Heart left ventricle (tissue), 13 donors: Measurements from ENCODE around the gene SELENON.

Source experiments
- POLR2A ChIP-seq, 2 donors: fragments of 450-650 bp; IDR thresholded peaks; one replicate each; pipeline ENCODE4 v1.6.1; 2017; ENCODE audit warnings: antibody characterized with exemption in 2 of 2, mild to moderate bottlenecking in 2 of 2, moderate library complexity in 2 of 2
- TF ChIP-seq, protein P1 (sequence below), 12 donors: fragments of 200-600 bp; sonication (generic) in 4 of 12; IDR thresholded peaks; one replicate each; pipeline versions ENCODE4 v1.5.0 to v1.8.0; 2018 to 2022; ENCODE audit warnings: antibody characterized with exemption in 12 of 12, mild to moderate bottlenecking in 5 of 12
- donor health status: ischemic (EF 13 %, LVEDD 7.1; RV severe dilation, severe dysfunction).
- donor health status: DM: no; HTN: yes; CAD: no.
- donor health status: DM: no; HTN: no; CAD: no.
- donor health status: ischemic (EF 25% LVEDD 6.9; RV normal size, moderate dysfunction).
- donor health status: ischemic (EF 25% LVEDD 5.7; RV mildly dilated, moderate dysfunction).
- donor health status: ischemic (EF 35%, LVEDD 5.7; RV mildly dilated, moderate dysfunction).
- donor health status: nonischemic (EF 11% LVEDD 7.7; RV severe dilation, severe dysfunction).
- donor health status: DM: yes; HTN: yes; CAD: no.
- donor health status: PGD.
- donor health status: ischemic (EF 29% LVEDD 5.4; RV normal size, mild dysfunction).
- donor health status: nonischemic (EF 23%, LVEDD 6.1; RV moderate dilation, normal function).

DNA sequence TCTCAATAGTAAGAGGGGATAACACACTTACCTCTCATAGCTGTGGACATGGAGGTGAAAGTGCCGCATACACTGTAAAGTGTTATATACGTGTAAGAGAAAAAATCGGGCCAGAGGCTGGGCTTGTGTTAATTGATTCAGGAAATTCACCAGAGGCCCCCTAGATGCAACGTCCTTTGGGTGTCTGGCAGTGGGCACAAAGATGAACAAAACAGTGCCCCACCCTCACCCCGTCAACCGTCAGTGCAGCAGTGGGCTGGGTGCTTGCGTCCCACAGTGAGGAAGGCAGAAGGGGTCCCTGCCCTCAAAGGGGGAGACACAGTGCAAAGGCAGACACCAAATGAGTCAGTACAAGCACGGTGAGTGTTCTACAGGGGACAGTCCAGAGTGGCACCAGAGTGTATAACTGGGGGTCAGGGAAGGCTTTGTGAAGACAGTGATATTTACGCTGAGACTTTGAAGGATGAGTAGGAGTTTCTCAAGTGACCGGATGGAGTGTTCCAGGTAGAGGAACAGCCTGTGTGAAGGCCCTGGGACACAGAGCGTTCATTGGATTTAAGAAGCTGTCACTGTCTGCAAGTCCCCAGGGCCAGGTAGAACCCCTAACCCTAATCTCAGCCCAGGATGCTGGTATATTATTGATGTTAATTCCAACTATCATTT lies 13.2 kb downstream of the SELENON start:
- TF ChIP-seq, protein P1, sequence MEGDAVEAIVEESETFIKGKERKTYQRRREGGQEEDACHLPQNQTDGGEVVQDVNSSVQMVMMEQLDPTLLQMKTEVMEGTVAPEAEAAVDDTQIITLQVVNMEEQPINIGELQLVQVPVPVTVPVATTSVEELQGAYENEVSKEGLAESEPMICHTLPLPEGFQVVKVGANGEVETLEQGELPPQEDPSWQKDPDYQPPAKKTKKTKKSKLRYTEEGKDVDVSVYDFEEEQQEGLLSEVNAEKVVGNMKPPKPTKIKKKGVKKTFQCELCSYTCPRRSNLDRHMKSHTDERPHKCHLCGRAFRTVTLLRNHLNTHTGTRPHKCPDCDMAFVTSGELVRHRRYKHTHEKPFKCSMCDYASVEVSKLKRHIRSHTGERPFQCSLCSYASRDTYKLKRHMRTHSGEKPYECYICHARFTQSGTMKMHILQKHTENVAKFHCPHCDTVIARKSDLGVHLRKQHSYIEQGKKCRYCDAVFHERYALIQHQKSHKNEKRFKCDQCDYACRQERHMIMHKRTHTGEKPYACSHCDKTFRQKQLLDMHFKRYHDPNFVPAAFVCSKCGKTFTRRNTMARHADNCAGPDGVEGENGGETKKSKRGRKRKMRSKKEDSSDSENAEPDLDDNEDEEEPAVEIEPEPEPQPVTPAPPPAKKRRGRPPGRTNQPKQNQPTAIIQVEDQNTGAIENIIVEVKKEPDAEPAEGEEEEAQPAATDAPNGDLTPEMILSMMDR (IDR thresholded peaks at IDR 0.05), result no peak
- no peak for TF ChIP-seq POLR2A (IDR thresholded peaks at IDR 0.05)
